Measurements from ENCODE around the gene SORL1-AS1.

SORL1-AS1 gene

DNA sequence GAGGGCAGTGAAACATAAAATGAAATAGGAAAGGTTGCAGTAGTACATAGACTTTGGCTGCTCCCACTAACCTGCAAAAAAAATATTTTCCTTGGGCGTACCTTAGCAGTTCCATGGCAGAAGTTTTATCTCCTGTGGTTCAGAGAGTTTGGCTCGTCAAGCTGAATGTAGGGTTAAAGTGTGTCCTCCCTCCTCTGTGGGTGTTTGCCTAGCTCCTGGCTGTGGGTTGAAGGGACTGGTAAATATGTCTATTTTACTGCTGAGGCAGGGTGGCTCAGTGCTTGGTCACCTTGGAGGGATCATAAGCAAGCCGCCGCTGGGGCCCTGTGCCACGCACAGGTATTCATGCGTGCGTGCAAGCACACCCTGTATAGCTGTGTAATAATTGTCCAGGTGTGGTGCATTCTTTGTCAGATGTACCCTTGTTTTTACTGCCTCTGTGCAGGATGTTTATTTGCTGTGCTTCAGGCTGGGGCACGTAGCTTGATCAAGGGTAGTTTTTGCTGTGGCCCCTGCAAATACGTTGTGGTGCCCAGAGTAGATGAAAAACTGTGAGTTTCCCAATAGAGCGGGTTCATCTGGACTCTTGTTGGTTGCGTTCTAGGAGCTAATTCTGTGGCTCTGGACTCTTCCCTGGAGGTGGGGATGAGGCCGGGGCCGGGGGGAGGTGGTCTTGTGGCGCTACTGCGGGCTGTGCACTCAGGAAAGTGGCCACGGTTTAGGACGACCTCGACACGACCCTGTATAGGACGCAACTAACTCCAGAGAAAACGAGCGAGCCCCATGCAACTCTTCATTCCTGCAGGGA, 1.4 kb downstream of the SORL1-AS1 start:
- DNase-seq: peak; percentile 92

DNA sequence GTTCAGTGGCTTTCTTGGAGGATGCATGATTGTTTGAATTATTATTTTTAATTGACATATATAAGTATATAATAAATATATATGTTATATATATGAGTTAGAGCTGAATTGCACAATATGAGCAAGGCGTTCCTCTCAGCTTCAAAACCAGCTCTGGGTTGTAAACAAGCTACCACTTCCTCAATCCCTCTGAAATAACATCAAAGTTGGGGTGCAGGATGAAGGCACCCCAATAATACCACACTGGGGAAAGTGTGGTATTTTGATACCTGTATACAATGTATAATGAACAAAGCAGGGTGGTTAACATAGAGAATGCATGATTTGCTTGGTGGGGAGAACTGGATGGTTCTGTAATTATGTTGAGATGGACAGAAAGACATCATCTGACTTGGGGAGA, 2.4 kb downstream of the SORL1-AS1 start:
- DNase-seq: no peak

DNA sequence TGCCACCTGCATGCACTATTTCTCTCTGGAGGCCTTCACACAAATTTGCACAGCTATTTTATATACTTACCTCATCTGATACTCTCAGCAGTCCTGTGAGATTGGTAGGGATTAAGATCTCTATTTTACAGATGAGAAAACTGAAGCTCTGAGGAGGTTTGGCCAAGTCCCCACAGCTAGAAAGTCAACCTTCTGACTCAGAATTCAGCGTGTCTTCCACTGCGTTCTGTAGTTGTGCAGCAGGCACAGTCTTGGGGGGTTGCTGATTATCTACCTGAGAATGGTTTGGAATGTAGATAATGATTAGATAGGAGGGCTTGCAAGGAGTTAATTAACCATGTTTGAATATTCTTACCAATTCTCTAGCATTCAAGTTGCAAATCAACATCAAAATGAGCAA, 3.1 kb downstream of the SORL1-AS1 start:
- DNase-seq: no peak

DNA sequence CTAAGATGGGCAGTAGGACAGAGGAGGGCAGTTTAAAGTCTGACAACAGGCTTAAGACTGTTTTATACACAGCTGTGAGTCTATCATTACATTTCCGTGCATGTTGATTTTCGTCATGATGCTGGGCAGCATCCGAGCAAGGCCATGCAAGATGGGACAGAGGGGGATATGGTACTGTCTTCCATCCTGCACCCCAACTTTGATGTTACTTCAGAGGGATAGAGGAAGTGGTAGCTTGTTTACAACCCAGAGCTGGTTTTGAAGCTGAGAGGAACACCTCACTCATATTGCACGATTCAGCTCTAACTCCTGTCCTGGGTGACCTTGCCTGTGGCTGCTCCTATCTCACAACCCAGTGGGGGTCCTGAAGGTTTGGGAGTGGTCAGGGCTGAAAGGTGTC, 3.6 kb downstream of the SORL1-AS1 start:
- no peak for DNase-seq

DNA sequence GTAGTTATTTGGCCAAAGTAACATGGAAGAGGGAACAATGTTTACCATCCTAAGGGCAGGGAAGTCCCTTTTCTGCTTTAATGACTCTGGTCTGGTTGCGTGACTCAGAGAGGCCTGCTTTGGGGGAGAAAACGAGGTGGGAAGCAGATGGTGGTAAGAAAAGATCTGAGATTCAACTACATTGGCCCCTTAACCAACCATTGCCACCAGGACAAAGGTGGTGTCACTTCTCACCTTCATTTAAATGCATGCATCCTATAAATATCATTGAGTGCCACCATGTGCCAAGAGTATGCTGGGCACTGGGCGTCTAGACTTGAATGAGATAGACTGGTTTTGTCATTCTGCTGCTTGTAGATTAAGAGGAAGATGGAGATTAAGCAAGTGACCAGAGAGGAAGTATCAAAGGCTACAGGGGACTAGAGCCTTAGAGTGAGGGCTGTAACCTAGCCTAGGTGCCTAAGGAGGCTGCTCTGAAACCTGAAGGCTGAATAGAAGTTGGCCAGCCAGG, 4.3 kb downstream of the SORL1-AS1 start:
- DNase-seq: no peak

DNA sequence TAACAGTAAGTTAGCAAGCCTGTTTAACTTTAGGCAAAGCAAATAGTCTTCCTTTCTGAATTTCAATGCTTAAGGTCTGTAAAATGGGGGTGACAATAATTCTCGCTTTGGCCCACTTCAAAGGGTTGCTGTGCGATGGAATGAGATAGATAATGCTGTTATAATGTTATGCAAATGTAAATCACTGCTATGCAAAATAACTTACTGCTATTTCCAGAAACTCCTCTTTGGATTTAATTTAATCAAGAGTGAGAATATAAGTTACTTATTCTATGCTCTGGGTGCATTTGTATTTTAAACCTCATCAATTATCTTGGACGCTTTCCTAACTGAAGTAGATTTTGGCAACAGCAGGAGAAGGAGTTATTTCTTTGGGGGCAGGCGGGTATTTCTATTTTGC, 4.8 kb downstream of the SORL1-AS1 start:
- DNase-seq: no peak

DNA sequence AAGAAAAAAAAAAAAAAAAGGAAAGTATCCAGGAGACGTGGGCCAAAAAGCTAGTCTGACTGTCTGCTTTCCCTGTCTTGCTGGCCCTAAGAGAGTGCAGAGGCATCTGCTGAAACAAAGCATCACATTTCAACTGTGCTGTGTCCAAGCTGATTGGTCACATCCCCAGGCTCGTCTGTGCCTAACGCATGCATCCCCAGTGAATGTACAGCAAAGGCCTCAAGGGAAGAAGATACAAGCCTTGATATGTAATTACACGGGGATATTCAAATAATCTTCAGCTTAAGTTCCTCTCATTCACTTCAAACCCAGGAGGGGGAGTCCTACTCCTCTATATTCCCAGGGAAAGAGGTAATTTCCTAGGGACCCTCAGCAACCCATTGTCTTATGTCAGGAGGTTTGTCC, 6.0 kb downstream of the SORL1-AS1 start:
- DNase-seq: peak; percentile 93

DNA sequence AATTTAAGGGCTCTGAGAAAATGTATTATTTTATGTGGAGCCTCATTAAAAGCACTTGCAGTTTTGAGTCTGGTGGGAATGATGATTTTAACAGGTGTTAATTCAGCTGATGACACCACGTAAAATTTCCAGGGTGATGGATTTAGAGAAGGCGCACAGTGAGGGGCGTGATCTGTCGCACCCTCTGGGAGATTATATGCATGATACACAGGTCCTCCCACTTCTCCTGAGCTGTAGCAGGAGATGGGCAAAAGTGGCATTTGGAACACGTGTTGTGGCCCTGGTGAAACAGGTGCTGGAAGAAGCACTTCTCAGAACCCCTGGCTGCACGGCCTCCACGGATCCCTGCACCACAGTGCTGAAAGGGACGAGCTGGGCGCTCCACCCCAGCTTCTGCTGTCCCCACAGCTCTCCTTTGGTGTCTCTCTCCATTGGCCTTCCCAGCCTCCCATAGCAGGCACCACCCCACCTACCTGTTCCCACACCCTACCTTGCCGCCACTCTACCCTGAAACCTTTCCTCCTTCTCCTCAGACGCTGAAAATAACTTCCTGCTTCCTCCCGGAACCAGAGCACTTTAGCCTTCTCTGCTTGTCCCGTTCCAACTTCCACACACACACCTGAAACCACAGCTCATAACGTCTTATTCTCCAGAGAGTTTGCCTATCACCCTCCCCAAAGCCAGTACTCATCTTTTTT, 7.5 kb downstream of the SORL1-AS1 start:
- no peak for DNase-seq

DNA sequence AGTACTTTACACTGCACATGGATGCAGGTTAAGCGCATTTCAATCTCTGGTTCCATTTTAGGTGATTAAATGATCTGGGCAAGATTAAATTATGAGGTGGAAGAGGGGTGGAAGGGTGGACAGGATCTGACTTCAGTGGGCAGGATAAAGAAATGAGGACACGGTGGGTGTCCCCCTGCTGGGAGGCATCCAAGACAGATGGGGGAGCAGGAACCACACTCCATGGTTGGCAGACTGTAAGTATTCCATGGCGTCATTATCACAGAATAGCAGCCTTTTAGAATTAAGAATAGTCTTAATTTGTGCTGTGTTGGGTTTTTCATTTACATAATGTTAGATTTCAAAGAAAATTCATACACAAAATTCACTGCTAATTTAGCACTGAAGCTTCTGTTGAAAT, 8.2 kb downstream of the SORL1-AS1 start:
- no peak for DNase-seq

DNA sequence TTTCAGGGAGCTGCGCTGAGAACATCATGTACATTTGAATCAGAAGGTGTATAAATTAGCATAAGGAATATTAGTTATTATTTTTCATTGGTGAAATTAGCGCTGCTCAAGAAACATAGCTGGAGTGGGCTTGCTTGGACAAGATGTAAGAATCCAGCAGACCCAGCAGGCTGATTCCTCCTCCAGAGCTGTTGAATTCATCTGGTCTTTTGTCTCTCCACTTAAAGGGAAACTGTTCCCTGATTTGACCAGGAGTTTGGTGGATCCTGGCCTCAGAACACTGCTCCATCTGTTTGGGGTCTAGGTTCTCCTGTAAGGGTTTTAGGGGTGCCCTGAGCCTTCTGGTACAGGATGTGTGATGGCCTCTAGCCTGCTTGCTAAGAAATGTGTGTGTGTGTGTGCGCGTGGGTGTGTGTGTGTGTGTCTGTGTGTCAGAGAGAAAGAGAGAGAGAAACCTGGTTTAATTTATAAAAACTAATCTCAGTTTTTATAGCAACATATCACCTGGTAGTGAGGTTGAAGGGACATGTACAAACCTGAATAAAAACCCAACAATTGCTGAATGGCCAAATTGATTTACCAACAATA, 9.0 kb downstream of the SORL1-AS1 start:
- DNase-seq: no peak

DNA sequence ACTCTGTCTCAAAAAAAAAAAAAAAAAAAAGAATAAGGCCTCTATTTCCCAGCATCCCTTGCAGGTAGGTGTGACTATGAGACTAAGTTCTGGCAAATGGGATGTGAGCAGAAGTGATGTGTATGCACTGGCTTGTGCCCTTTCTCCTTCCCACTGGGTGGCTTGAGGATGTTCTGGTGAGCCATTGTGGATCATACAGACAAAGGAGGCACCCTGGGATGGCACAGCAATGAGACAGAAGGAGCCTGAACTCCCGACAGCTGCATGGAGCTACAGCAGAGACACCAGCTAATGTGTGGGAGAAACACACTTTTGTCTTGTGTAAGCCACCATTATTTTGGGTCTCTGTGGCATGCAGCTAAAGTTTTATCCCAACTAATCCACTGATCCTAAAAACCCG, 11.2 kb downstream of the SORL1-AS1 start:
- no peak for DNase-seq

DNA sequence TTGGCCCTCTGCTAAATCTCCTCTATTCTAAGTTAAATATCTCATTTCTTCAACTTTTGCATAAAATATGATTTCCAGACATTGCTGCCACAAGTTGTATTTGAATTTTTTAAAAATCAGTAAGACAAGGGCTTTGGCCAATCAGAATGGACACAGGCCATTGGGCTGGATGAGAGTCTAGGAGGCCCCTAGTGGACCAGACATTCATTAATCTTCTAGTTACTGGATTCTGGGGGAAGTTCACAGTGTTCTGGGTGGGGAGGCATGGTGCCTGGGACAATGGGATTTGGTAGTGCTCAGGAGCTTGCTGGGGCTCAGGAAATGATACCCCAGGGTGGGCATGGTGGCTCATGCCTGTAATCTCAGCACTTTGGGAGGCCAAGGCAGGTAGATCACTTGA, 13.0 kb downstream of the SORL1-AS1 start:
- DNase-seq: no peak

DNA sequence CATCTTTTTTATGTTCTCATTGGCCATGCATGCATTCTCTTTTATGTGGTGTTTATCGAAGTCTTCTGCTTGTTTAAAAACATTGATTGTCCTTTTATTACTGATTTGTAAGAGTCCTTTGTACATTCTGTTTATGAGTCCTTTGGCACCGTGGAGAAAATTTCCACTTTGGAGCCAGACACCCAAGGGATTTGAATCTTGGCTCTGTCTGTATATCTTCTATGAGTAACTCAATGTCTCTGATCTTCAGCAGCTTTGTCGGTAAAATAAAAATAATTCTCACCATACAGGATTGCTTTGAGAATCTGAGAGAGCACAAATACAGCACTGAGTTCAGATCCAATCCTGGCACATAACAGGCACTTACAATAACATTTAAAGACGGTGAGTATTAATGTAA, 13.4 kb downstream of the SORL1-AS1 start:
- no peak for DNase-seq

DNA sequence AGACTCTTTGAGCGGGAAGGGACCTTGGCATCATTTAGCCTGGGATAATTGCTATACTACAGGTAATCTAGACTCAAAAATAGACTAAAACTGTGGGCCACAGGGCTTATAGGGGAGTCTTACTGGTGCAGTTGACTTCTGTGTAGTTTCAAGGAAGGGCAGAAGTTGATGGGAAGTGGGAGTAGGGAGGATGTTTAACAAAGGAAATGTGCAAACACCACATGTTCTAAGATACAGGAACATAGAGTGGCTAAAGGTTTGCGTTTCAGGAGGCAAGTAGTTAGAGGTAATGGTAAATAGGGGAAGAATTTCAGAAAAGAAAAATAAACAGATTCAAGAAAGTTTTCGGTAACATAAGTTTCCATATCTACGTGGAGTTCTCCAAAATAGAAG, 15.1 kb downstream of the SORL1-AS1 start:
- no peak for DNase-seq

DNA sequence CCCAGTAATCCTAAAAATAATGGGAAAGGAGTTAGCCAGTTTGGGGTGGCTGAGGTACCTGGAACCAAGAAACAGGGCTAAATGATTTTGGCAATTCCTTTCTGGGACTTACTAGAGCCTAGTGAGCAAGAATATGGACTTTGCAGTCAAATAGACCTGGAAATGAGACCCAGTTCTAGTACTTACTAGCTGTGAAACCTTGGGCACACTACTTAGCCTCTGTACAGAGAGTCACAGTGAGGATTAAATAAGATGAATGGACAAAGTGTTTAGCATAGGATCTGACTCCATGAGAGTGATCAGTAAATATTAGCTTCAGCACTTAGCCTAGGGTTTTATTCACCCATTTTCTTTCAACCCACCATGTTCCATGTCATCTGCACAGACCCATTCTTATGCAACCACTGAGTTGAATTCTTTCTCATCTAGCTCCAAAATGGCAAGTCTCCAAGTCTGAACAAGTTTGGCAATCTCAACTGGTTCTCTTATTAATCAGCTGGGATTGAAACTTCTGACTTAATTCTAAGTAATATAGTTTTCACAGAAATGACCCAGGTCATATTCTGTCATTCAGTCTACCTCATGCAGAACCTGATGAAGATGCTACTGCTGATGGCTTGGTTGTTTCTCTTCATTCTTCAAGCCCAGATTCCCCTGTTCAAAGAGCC, 15.6 kb downstream of the SORL1-AS1 start:
- no peak for DNase-seq

DNA sequence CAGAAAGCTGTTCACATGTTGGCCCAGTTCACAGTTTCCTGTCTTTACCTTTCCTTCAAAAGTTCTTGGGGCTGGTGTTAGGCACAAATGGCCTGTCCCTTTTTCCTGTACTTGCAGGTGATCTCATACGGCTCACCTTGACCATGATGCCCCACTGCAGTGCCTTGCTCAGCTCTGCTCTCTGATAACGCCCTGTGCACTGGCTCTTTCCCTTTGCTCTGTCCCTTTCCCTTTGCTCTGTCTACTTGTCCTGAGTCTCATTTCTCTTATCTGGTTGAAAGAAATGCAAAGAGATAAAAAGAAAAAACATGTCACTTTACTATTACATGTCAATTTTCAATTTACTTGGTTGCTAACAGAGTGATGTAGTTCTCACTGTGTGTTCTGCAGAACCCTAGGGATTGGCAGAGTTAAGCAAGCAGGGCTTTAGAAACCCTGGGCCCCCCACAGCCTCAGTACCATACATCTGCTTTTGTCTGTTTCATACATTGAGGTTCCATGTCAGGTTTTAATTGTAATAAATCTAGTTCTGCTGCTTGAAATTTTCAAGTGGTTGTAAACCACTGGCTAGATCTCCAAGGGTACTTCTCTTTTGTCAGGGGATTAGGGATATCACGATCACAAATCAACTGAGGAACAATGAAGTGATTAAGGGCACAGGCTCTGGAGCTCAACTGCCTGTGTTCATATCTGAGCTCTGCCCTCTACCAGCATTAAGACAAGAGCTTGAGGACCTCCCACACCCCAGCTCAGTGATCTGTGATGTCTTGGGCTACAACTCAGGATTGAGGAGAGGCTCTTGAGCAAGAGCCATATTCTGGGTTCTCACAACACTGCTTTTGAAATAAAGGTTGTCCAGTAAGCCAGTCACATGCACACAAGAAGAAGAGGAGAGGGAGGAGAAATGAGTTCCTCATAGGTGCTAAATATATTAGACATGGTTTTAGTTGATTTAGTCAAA, 16.9 kb downstream of the SORL1-AS1 start:
- no peak for DNase-seq

DNA sequence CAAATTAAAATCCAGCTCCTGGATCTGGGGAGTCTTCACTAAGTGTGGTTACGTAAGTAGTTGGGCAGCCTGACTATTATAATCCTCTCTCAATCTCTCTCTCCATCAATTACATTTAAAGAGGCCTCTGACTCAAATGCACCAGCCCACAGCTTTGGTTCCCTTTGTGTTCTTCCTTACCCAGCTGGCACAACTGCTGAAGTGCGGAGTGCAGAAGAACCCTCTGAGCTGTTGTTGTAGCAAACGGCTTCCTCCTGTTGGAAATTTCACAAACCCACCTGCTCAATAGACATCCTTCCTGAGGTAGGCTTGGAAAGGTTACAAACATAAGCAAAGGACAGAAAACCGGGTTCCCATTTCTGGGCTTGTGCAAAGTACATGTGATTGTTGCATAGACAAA, 17.6 kb downstream of the SORL1-AS1 start:
- DNase-seq: no peak

DNA sequence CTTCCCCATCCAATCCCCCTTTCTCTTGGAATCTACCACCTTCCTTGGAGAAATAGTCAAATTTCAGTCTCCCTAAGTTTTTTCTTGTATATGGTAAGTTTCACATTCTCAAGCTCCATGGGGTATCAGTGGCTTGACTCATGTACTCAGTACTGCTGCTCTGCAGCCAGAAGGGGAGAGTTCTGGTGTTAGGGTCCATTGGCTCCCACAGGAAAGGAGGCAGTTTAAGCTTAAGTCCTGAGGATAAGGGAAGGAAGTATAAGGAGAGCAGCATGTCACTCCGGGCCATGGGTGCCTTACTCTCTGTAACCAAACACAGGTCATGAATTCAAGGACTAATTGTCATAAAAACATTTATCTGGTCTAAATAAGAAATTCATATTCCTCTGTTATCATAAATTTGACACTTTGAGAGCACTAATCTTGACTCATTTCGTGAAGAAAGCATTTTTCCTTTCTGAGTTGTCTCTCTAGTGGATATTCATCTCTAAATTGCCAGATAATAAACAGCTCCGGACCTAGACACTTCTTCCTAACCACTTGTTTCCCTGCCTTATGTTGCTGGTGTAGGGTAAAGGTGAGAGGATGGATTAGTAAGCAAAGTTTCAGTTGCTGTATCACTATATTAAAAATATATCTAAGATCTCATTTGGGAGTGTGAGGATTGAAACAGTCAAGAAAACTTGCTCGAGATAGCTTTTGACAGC, 20.8 kb downstream of the SORL1-AS1 start:
- DNase-seq: no peak

DNA sequence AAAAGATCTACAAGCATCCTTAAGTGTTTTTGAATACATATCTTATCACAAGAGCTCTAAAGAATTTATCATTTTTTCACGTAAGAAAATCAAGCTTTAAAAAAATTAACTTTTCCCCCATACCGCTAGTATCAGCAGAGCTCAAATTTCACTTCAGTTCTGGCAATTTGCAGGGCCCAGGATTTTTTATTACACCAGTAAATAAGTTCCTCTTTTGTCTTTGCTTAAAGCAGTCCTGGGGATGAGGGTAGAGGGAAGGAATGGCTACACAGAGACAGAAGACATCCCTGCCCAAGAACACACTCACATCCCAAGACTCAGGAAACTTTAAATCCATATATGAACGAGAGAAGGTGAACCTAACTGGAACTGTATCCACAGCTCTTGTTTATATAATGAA, 23.2 kb downstream of the SORL1-AS1 start:
- no peak for DNase-seq

DNA sequence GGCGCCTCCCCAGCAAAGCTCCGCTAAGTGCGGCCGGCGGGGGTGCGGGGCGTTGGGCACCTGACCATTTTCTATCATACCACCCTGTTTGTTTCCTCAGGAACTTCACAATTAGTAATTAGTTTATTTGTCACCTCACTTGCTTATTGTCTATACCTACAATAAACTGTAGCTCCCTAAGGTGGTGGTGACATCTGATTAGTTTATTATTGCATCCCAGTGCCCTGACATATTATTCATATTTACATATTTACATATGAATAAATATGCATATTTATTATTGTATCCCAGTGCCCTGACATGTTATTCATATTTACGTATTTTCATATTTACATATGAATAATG, 25.4 kb downstream of the SORL1-AS1 start:
- DNase-seq: no peak

Measured in NCI-H526 treated with DMSO at 0.1 percent for 48 hours (cell line).